NCI-H345 (cell line): Measurements from ENCODE around the gene ENDOG.
A peak's percentile ranks its signal among the peaks of the same experiment; 100 is the strongest.
"Not testable (repeated sequence)": the region's sequence is repeated elsewhere in the genome, so short reads cannot be mapped to it uniquely, and the experiment has no call there.

Source experiments
- DNase-seq: peaks from one replicate; lab custom pipeline; 2025; lab: John Stamatoyannopoulos, UW

The ENDOG gene

GRCh38 chr9:128828719-128829452 lies 10.6 kb downstream of the ENDOG start:
- no peak for DNase-seq

GRCh38 chr9:128829477-128830251 lies 11.4 kb downstream of the ENDOG start, which contains the start of gene SPOUT1:
Gene SPOUT1 (minus strand): TSS chr9:128829794. CDS start chr9:128829780, 14 bp downstream.
- peak; percentile 97 for DNase-seq

- DNase-seq, result no peak
Measured at GRCh38 chr9:128833696-128834095, 15.4 kb downstream of the ENDOG start.

DNA sequence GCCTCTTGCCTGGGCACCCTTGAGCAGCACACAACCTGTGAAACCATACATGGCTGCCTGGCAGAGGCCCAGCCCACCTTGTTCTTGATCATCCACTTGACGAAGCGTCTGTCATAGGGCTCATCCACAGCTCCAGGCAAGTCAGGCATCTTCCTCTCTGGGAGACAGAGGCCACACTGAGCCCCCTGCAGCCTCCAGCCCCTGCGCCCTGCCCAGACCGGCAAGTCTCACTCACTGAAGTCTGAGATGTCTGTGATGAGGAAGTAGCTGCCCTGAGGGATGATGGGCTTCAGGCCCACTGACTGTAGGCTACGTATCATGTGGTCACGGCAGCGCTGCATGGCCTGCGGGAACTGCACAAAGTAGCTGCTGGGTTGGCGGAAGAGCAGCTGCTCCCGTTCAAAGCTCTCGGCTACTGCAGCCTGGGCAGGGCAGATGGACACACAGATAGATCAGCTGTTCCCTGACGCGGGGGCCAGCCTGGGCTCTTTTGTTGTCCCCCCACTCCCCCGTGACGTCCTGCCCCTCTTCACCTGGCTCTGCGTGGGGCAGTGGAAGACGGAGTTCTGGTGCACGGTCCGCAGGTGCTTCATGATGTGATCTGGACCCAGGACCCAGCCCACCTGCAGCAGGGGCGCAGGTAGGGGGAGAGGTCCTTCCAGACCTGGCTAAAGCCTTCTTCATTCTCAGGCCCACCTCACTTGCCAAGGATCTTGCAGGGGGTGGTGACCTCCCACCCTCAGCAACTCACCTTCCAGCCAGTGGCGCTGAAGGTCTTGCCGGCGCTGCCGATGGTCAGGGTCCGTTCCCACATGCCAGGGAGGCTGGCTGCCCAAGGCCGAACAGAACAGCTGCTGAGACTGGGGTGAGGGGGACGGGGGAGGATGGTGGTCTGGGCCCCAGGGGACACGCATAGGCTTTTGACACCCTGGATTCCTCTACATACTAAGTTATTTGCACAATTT lies 17.2 kb downstream of the ENDOG start:
- DNase-seq, result no peak

DNA sequence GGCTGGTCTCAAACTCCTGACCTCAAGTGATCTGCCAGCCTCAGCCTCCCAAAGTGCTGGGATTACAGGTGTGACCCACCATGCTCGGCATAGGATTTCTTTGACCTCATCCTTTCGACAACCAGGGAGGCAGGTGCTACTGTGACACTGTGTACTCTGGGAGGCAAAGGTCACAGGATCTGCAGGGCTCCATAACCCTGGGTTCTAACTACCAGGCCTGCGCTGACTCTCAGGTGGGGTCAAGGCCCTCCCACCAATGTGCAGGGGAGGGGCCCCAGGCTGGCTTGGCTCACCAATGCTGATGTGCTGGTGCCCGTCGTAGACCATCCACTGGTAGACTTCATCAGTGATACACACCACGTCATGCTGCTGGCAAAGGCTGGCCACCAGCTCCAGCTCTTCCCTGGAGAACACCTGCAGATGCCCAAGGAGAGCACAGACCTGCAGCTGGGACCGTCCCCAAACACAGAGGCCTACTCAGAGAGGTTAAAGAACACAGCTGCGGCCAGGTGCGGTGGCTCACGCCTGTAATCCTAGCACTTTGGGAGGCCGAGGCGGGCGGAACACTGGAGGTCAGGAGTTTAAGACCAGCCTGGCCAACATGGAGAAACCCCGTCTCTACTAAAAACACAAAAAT lies 18.3 kb downstream of the ENDOG start:
- no peak for DNase-seq

DNA sequence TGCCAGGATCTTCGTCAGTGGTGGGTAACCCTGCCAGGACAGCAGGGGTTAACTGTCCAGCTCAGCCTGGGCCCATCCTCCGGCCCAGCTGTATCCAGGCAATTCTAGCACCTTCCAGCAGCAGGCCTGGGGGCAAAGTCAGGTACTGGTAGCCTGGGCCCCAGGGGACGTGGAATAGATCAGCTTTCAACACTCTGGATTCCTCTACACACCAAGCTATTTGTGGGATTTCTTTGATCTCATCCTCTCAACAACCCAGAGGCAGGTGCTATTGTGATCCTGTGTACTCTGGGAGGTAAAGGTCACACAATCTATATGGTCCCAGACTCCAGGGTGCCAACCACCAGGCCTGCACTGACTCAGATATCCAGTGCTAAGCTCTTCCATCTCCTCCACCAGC lies 20.0 kb downstream of the ENDOG start:
- DNase-seq, result no peak

- DNase-seq, result no peak
Measured at GRCh38 chr9:128840524-128840923, 22.2 kb downstream of the ENDOG start.

GRCh38 chr9:128841694-128842492 lies 23.6 kb downstream of the ENDOG start:
- no peak for DNase-seq

DNA sequence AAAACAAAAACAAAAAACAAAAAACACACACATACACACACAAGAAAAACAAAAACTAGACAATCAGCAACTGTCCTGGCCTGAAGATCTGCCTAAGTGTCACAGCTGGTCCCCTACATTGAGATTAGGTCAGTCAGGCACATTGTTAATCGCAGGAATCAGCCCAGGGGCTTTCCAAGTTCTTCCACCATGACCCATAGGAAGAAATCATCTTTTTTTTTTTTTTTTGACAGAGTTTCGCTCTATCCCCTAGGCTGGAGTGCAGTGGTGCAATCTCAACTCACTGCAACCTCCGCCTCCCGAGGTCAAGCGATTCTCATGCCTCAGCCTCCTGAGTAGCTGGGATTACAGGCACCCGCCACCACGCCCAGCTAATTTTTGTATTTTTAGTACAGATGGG lies 24.9 kb downstream of the ENDOG start:
- DNase-seq, result not testable (repeated sequence)

DNA sequence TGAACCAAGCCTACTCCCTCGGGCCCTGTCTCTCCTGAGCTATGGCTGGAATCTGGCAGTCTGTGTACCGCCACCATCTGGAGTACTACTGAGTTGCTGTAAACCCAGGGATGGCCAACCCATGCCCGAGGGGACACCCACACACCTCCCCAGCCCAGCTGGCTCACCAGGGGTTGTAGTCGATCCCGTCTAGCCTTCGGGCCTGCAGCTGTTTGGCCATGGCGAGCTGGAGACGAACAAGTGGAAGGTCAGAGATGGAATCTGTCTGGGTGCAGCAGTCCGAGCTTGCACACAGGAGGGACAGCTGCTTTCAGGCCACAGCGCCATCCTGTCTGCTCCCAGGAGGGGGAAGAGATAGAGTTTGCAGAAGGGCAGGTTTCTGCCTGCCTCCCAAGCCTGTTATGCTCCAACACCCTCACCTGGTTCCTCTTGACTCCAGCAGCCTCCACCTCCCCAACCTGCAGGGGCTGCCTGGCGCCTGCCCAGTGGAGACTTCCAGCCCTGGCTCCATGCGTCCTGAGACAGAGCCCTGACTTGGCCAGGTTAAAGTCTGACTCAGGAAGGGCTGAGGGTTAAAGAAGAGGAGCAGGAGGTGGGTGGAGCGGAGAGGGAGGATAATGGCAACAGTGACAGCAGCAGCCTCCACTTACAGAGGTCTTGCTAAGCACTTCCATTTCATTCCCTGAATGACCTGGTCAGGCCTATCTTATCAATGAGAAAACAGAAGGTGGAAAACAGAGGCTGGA lies 27.1 kb downstream of the ENDOG start:
- DNase-seq, result peak; percentile 78

DNA sequence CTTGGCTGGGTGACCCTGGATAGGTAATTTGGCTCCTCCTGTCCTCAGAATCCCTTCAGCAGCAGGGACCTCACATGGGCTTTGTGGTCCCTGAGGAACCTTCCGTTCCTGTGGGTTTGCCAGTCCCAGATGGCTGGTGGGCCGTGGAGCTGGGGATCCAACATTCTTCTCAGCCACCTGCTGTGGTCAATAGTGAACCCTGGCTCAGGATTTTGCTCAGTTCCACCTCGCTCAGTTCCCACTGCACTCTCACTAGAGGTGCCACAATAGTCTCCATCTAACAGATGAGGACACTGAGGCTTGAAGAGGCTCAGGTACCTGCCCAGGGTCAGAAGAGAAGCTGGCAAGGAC lies 28.4 kb downstream of the ENDOG start:
- DNase-seq, result no peak

- DNase-seq, result no peak
Measured at GRCh38 chr9:128847803-128848202, 29.5 kb downstream of the ENDOG start.

- DNase-seq, result not testable (repeated sequence)
Measured at GRCh38 chr9:128851024-128851423, 32.7 kb downstream of the ENDOG start.

GRCh38 chr9:128851779-128852600 lies 33.7 kb downstream of the ENDOG start:
- not testable (repeated sequence) for DNase-seq

DNA sequence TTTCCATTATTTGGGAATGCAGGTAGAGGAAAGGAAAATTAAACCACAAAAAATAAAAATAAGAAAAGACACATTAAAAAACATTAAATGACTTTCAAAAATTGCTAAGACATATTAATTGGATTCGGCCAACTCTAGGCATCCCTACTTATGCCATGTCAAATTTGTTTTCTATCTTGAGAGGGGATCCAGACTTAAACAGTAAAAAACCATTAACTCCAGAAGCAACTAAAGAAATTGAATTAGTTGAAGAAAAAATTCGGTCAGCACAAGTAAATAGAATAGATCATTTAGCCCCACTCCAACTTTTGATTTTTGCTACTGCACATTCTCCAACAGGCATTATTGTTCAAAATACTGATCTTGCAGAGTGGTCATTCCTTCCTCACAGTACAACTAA lies 34.3 kb downstream of the ENDOG start:
- not testable (repeated sequence) for DNase-seq

- not testable (repeated sequence) for DNase-seq
Measured at GRCh38 chr9:128854454-128854853, 36.2 kb downstream of the ENDOG start.

DNA sequence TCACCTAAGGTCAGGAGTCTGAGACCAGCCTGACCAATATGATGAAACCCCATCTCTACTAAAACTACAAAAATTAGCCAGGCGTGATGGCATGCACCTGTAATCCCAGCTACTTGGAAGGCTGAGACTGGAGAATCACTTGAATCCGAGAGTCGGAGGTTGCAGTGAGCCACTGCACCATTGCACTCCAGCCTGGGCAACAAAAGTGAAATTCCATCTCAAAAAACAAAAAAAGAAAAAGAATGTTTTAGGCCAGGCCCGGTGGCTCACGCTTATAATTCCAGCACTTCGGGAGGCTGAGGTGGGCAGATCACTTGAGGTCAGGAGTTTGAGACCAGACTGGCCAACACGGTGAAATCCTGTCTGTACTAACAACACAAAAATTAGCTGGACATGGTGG lies 40.2 kb downstream of the ENDOG start:
- not testable (repeated sequence) for DNase-seq

- no peak for DNase-seq
Measured at GRCh38 chr9:128860937-128861336, 42.6 kb downstream of the ENDOG start.

GRCh38 chr9:128861501-128861900 lies 43.2 kb downstream of the ENDOG start:
- no peak for DNase-seq
